ENCODE data around the gene WDR3. TPM values are rescaled to one million over a fixed set of nuclear protein-coding genes. Genes with fewer than 3 reads are reported as not detected.

WDR3 gene
- total RNA-seq, 1 experiment from 2014 or later: 61.4 TPM

- Histone ChIP-seq H2AFZ (ENCODE audit: low read length) (no peak overlapping the region), H2BK20ac (ENCODE audit: low read depth, low read length, poor library complexity, severe bottlenecking) (no peak overlapping the region), H4K20me1 (ENCODE audit: control insufficient read depth, insufficient read depth, insufficient read length) (no peaks in the 10 kb centered on the region), H3K79me1 (ENCODE audit: insufficient read depth, low read depth, low read length, poor library complexity, severe bottlenecking) (no peaks in the 10 kb centered on the region), H3K14ac (ENCODE audit: insufficient read depth, low read length) (no peak overlapping the region), H3K4me1 (ENCODE audit: insufficient read depth, low read length) (no peaks in the 10 kb centered on the region), H4K5ac (ENCODE audit: insufficient read length, low read depth, low read length) (no peak overlapping the region), H3T11ph (ENCODE audit: low read length) (no peak overlapping the region), H3K18ac (ENCODE audit: insufficient read length, low read depth, low read length) (no peak overlapping the region), H3K9ac (ENCODE audit: extremely low read depth, insufficient read length, low read length) (no peak overlapping the region), H3K56ac (ENCODE audit: insufficient read length, low read depth, low read length) (no peak overlapping the region), H3K27ac (ENCODE audit: insufficient read length, low read depth, low read length) (no peak overlapping the region), H3K23me2 (ENCODE audit: insufficient read length, low read depth, low read length, poor library complexity, severe bottlenecking) (peaks cover 3% of the 10 kb centered on the region), H2BK12ac (ENCODE audit: insufficient read length, low read depth, low read length) (no peak overlapping the region), H2BK15ac (ENCODE audit: low read depth, low read length) (no peak overlapping the region), H3K23ac (ENCODE audit: insufficient read length, low read depth, low read length) (no peak overlapping the region), H2AK5ac (ENCODE audit: insufficient read length, low read length) (no peak overlapping the region), H3K9me3 (ENCODE audit: control insufficient read depth, low read depth, low read length) (no peaks in the 10 kb centered on the region), H2BK120ac (ENCODE audit: low read depth, low read length, poor library complexity, severe bottlenecking) (no peak overlapping the region), H4K91ac (ENCODE audit: insufficient read length, low read depth, low read length) (no peak overlapping the region), H2BK5ac (ENCODE audit: insufficient read length, low read length) (no peak overlapping the region), H3K27me3 (ENCODE audit: insufficient read depth, low read length) (no peaks in the 10 kb centered on the region), H3K4me2 (ENCODE audit: insufficient read depth, insufficient read length, low read length) (no peak overlapping the region), H4K8ac (replicated peaks; ENCODE audit: insufficient read length, low read depth, low read length) (no peak overlapping the region), H3K4ac (ENCODE audit: low read depth, low read length) (no peak overlapping the region), H3K79me2 (ENCODE audit: insufficient read depth, low read length) (no peaks in the 10 kb centered on the region)
- Mint-ChIP-seq H3K36me3 (ENCODE audit: insufficient read depth in 1 of 3, low read depth in 3 of 3) (no peaks in the 10 kb centered on the region; a peak in 1 of 7 replicates), H3K27me3 (ENCODE audit: low read depth) (no peaks in the 10 kb centered on the region), H3K9me3 (no peaks in the 10 kb centered on the region), H3K4me1 (peaks cover 13 to 17% of the 10 kb centered on the region in 2 experiments), H3K27ac (peak overlapping the region in 2 of 3 experiments; percentile 24 to 65; a peak in 5 of 7 replicates), H3K4me3 (no peak overlapping the region)
- TF ChIP-seq CTCF (conservative IDR thresholded peaks at IDR 0.05): peak; percentile 41; the same call in 2 of the 3 replicates
- no CpG with 5 or more reads among the region's 4 CpGs for WGBS (ENCODE audit: extremely low coverage, insufficient read length, low lambda C conversion rate)
- no peak for DNase-seq
These were observed 37.9 kb downstream of the WDR3 start for GRCh38 chr1:117967477-117967876.
